M059J (cell line): Measurements from ENCODE around the gene MCM3AP. TPM values are rescaled to one million over a fixed set of nuclear protein-coding genes. Genes with fewer than 3 reads are reported as not detected.

ENCODE experiments used
- DNase-seq: peaks from one replicate; pipeline ENCODE4 v3.0.0-alpha.2; 2012; ENCODE audit warnings: low read depth
- total RNA-seq: library from RNA; depleted of rRNA; stranded (reverse); fragments of >200 nt; shearing (Covaris generic); gene quantifications from 2 replicates; pipeline ENCODE4 v1.2.3, GENCODE V29; 2014

Gene MCM3AP
- total RNA-seq, 1 experiment from 2014 or later: 54.6 TPM

DNA sequence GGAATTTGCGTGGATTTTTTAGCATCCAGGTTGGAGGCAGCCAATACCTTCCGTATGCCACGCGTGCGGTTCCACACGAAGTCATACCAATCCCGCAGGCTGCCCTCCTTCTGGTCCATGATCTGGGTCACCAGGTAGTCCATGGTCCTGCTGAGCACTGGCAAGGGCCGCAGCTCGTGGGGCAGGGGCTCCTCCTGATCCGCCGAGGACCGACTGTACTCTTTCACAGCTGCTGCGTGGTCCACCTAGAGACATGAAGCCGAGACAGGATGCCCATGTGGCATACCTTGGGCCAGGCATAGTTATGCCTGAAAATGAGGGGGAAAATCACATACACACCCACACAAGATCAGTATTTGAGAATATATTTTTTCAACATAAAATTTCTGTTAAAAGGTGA, 12.1 kb downstream of the MCM3AP start:
- DNase-seq: no peak

DNA sequence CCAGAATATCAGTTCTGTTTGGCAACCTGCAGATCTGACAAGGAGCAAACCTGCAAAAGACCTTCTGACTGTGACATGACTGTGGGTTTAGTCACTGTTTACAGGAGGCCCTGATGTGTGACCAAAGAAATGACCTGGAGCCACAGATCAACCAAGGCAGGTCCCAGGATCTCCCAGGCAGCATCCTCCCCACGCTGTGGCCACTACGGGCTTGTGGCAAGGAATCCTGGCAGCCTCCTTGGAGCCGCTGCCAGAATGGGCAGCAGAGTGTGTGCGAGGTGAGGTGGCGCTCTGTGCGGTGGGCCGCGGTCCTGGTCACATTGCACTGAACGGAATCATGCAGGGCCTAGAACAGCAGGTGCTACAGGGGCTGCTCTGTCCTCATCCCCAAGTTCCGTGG, 15.9 kb downstream of the MCM3AP start:
- DNase-seq: peak; percentile 96

DNA sequence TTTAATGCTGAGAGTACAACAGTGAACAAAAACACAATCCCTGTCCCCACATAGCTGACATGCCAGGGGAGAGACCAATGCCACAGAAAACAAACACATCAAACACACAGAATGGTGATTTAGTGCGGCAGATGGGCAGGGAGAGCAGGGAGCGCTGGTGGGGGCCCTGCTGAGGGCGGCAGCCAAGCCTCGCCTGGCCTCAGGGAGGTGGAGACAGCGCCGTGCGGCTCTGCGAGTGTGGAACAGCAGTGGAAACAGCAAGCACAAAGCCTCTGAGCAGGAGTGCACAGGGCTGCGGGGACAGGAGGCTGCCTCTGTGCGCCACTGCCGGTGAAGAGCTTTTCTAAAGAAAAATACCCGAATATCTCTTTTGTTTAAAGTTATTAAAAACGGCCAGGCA, 17.0 kb downstream of the MCM3AP start:
- no peak for DNase-seq

DNA sequence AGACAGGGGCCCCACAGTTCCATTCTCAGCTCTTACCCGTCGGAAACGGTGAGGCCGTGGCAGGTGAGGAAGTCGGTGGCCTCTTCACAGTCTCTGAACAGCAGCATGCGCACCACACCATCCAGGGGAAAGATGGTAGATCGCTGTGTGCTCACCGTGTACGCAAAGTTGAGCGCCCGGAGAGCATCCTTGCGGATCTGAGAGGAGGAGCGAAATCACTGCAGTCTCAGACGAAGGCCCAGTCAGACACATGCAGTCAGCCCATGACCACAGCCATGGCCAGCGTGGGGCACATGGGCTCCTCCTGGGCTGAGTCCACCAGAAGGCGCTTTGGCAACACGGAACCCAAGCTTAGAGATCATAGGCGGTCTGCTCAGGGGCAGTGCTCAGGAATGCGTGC, 18.5 kb downstream of the MCM3AP start:
- DNase-seq: no peak

DNA sequence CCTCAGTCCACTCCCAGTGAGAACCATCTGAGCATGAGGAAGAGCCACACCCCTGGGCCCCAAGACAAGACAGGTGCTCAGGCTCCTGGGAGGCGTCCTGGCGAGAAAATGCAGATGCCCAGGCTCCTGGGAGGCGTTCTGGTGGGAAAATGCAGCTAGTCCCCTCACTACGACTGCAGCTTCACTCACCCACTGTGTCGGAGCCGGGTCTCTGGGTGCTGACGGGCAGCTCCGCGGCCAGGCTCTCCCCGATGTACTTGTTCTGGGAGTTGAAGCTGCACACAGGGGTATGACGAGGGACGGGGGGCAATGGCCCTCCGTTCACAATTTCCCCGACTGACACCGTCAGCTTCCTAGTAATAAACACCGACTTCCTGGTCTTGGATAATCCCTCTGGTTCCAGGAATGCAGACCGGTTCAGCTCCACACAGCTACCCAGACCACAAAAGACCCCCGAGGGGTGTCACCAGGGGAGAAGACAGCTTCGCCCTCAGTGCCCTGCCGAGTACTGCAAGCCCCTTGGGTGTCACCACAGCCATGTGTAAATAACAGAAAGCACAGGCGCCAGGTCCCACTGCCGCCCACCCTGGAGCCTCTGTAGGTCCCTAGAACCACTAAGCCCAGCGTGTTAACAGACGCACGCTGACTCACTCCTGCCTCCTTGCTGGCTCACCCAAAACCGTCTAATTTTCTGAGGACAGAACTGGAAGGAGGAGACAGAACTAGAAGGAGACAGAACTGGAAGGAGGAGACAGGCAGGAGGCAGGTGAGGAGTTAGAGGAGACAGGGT, 19.5 kb downstream of the MCM3AP start:
- no peak for DNase-seq

DNA sequence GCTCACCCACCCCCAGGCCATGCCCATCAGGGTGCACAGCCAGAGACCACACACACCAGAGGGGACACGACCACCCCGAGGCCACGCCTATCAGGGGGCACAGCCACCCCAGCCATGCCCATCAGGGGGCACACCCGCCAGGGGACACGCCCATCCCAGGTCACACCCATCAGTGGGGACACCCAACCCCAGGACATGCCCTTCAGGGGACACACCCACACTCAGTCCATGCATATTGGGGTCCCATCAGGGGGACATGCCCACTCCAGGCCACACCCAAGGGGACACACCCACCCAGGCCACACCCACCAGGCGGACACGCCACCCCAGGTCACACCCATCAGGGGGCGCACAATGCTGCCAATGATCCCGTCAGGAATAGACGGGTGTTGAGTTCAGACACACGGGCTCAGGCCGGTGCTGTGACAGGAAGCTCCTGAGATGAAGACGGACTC, 20.7 kb downstream of the MCM3AP start:
- DNase-seq: no peak

DNA sequence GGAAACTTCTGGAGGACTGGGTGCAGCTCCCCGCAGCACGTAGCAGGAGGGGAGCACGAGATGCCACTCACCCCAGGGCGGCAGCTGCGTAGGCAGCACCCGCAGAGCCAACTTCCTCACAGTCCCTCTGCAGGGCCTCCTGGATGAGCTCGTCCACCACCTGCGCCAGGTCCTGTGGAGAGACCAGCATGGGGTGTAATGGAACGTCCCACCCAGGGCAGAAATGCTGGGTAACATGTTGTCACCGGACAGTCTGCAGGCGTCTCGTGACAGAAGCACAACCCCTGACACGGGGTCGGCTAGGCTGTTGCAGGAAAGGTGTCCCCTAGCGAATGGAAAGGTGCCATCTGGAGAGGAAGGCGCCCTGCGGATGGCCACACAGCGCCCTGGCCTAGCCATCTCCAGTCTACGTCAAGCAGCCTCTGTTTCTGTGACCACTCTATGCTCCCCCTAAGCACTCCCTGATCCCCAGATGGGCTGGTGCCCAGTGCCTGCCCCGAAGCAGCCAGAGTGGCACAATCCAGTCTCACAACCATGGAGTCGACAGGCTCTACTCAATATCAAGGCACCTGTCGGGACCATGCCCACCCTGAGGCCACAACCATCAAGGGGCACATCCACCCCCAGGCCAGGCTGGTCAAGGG, 21.2 kb downstream of the MCM3AP start:
- no peak for DNase-seq

DNA sequence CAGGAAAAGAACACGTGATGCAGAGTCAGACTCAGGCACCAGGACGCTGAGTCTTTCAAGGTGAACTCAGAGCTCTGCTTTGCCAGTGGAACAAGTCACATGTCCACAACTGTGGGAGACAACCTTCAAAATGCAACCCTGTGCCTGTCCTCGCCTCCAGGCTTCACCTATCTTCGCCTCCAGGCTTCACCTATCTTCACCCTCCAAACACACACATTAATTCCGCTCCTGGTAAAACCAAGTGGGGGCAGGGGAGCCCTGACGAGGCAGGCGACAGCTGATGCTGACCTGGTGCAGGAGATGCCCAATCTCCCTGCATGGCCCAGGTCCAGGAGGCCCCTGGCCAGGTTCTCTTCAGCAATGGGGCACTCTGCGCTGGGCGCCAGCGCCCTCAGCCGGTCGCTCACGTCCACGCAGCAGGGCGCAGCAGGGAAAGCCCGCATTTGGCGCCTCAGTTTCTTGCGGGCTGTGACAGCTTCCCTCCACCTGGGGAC, 28.9 kb downstream of the MCM3AP start:
- no peak for DNase-seq

DNA sequence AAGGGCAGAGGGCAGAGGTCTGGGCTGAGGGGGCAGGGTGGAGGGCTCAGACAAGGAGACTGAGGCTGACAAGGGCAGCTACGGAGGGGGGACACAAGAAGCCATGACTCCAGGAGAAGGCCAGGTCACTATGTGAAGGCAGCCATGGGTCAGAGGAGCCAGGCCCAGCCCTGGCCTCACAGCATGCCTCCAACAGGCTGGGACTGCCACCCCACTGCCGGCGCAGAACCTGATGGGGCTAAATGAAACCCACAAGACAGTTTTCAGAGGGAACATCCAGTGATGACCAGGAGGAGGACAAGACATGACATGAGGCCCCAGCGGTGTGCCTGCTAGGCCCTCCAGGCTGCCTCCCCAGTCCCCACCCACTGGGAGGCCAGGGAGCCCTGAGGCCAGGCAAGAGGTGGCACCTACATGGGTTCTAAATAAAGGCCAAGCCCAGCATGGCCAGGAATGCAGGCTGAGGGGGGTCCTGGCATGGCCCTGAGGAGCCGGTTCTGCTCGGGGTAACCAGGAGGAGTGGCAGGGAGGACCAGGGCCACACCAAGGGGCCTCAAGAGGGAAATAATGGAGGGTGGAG, 29.6 kb downstream of the MCM3AP start:
- DNase-seq: no peak

DNA sequence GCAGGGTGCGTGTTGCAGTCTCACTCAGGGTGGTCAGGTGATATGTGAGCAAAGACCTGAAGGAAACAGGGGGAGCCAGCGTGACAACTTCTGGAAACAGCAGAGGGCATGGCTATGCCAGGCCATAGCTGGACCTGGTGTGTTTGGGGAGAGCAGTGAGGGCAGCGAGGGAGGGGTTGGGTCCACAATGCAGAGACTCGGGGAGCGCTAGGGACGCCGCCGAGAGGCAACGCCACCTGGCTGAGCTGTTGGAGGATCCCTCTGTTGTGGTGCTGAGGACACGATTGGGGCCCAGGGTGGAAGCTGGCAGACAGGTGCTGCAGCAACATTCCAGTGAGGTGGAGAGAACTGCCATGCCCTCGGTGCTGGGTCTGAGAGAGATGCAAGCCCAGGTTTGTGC, 30.2 kb downstream of the MCM3AP start:
- no peak for DNase-seq

DNA sequence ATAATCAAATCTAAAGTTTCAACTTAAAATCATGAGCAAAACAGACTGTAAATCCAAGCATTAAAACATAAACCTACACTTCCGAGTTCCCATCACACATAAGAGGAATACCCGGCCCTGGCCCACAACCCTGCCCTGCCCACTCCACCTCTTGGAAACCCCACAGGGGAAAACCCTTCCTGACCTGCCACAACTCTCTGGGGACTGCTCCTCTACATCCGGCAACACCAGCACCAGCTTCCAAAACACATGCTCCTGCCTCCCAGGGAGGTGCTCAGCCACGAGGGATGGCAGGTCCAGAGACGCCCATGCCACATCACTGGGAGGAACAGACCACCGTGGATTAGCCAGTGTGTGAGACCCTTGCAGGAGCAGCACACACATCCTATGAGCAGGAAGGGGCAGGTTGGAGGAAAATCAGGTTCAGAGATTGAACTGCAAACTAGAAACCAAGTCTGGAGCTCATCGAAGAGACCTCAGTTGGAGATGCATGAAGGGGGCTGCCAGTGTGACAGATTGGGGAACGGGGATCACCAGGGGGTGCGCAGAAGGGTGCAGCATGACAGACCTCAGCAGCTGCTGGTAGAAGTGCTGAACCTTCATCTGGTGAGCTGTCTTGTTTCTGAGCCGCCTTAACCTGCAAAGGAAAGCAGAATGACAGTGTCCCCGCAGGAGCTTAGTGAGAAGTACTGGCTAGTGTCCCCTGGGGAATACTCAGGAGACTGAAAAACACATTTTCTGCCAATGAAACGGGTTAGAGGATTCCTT, 31.0 kb downstream of the MCM3AP start:
- no peak for DNase-seq

DNA sequence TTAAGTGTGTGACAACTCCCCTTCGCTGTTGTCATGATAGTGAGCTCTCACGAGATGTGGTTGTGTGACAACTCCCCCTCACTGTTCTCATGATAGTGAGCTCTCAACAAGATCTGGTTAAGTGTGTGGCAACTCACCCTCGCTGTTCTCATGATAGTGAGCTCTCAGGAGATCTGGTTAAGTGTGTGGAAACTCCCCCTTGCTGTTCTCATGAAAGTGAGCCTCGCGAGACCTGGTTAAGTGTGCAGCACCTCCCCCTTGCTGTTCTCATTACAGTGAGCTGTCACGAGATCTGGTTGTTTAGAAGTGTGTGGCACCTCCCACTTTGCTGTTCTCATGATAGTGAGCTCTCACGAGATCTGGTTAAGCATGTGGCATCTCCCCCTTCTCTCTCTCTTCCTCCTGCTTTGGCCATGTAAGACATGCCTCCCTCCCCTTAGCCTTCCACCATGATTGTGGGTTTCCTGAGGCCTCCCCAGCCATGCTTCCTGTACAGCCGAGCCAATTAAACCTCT, 31.7 kb downstream of the MCM3AP start:
- DNase-seq: no peak

DNA sequence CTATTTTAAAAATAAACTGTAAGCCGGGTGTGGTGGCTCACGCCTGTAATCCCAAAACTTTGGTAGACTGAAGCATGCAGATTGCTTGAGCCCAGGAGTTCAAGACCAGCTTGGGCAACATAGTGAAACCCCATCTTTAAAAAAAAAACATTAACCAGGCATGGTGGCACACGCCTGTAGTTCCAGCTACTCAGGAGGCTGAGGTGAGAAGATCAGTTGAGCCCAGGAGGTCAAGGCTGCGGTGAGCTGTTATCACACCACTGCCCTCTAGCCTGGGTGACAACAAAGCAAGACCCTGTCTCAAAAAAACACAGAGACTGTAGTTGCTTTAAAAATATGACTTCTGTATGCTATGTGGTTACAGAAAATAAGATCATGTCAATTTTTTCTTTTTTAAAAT, 32.6 kb downstream of the MCM3AP start:
- DNase-seq: no peak

DNA sequence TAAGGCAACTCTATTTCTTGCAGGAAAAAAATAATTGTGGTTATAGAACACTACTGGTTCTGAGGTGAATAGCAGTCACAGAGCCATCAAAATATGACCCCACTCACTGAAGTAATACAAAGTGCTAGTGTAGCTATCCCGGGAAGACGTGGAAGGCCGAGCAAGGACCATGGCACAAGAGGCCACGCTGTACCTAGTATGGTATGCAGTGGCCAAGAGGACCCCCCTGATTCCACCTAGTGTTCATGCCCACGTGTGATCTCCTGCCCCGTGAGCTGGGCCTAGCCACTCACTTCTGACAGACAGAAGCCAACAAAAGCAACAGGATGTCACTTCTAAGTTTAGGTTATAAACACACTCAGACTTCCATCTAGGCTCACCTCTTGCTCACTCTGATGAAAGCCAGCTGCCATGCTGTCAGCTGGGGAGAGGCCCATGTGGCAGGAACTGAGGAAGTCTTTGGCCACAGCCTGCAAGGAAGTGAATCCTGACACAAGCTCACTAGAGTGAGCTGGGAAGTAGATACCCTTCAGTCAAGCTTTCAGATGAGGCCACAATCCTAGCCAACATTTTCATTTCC, 35.2 kb downstream of the MCM3AP start:
- no peak for DNase-seq

DNA sequence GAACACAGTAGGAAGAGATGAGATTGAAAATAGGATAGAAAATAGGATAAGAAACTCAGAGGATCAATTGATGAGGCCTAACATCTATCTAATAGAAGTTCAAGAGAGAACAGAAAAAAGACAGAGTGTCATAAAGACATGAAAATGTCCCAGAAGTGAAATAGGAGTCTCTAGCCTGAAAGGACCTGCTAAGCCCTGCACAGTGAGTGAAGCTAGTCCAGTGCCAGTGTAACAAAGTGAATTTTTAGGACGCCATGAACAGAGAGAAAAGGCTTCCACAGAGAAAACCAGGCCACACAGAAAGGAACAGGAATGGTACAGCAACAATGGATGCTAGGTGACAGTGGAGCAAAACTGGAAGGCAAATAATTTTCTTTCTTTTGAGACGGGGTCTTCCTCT, 36.6 kb downstream of the MCM3AP start:
- DNase-seq: no peak

DNA sequence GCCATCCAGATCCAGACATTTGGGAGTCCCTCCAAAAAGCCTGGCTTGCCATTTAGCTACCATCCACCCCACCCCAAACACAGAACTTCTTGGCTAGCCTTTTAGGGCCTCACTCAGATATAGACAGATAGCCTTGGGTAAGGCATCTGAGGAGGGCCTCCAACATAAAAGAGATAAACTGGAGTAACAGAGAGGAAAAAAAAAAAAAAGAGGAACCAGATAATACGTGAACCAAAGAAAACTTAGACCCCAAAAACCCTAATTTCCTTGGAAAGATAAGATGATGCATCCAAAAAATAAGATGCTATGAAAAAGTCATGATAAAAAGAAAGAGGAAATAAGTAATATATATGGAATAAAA, 37.0 kb downstream of the MCM3AP start:
- DNase-seq: no peak

DNA sequence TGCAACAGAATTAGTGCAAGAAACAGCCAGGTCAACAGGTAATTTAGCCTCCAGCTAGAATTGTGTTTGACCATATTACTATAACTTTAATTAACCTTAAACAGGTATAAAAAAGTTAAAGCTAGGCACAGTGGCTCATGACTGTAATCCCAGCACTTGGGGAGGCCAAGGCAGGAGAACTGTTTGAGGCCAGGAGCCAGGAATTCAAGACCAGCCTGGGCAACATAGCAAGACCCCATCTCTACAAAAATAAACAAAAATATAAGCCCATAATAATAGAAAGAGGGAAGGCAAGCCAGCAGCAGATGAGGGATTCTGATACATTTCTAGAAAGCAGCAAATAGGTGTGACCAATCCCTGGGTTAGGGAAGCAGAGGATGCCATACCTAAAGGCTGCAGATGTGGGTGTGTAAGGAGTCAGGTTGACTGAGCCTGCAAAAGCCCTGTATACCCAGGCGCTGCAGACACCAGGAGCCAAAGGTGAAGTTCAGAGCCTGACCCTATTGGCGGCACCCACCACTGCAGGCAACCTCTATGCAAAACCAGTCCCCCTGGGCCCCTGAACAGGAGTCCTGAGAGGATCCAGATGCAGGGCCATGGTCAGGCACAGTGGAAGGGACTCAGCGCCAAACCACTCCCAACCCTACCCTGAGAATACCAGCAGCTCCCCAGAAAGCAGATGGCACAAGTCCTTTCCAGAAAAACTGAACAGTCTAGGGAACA, 37.6 kb downstream of the MCM3AP start:
- DNase-seq: no peak

DNA sequence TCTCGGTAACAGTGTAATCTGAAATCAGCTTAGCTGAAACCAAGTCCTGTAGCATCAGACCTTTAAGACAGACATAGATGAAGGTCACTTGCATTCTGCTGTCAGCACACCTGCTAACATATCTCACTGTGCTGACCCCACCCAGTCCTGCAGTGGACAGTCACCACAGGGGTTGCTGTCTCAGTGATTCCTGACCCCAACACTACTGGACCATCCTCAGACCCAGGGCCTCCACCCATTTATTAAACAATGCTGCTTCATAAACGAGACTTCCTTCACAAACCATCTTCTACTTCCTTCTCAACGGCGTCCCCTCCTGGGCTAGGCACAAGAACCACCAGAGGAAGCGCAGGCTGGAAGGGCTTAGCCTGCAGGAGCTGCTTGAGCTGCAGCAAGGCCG, 39.1 kb downstream of the MCM3AP start:
- no peak for DNase-seq

DNA sequence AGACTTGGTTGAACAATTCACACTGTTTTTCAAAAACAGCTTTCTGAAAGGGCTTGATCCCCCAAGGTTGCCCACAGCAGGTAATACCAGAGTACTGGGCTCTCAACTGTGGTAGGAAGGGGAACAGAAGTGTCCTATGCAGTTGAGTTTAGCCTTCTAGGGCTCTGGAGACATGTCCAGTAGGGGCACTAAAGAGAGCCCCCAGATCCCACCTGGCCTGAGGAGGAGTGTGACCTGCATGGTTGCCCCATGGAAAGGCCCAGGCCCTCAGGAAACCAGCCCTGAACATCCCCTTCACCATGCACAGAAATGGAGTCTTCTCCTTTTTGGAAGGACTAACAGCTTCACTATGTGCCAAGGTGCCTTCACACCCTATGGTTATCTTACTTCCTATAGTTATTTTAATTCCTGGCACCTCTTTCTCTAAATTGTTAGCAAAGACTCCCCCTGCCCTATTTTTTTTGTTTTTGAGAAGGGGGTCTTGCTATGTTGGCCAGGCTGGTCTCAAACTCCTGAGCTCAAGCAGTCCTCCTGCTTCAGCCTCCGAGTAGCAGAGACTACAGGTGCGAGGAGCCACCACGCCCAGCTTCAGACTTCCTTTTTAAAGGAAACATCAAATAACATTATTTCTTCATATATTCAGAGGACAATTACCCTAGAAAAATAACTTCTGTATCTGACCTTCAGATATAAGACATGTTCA, 40.0 kb downstream of the MCM3AP start:
- no peak for DNase-seq

DNA sequence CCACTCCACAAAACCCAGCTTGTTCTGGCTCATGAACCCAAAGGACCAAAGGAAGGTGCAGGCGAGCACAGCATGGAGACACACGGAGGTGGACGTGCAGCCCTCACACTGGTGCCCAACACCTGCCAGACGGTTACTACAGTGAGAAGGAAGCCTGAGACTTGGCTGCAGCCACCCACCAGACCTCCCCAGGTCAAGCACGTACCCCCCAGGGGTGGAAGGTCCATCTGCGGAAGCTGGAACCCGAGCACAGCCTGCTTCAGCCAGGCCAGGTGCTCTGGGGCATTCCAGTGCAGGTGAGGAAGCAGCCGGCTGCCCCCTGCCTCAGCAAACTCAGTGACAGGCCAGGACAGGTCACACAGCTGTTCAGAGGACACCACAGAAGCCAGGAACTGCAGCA, 40.8 kb downstream of the MCM3AP start:
- no peak for DNase-seq
